GM23338 (cell line): ENCODE measurements around the gene SLC25A12. TPM values are rescaled to one million over a fixed set of nuclear protein-coding genes. Genes with fewer than 3 reads are reported as not detected.

ENCODE experiments used
- ATAC-seq: fragments of 200-7000 bp; cut with Tn5 transposase; 3 replicates; pipeline ENCODE4 v1.9.1; 2020
- DNase-seq: peaks from one replicate; pipeline ENCODE4 v3.0.0-alpha.2; 2015; ENCODE audit warnings: low spot score
- H2AFZ ChIP-seq: fragments of 200-600 bp; sonication (generic); 2 replicates; pipeline ENCODE4 v1.8.0; 2016; ENCODE audit warnings: antibody characterized with exemption, mild to moderate bottlenecking, moderate library complexity
- H3F3A ChIP-seq: fragments of 200-600 bp; sonication (generic); replicated peaks from 2 replicates; pipeline ENCODE4 v1.8.0; 2017; ENCODE audit warnings: antibody characterized with exemption, mixed run types, low read depth
- H3K27ac ChIP-seq: fragments of 200-600 bp; sonication (generic); 2 replicates; pipeline ENCODE4 v1.6.1; 2016; ENCODE audit warnings: low read depth
- H3K27me3 ChIP-seq: fragments of 200-600 bp; sonication (generic); 2 replicates; pipeline ENCODE4 v1.8.0; 2016; ENCODE audit warnings: mild to moderate bottlenecking, mixed run types, moderate library complexity; ENCODE audit not compliant: insufficient read depth
- H3K36me3 ChIP-seq: fragments of 200-600 bp; sonication (generic); 2 replicates; pipeline ENCODE4 v1.8.0; 2016; ENCODE audit warnings: mild to moderate bottlenecking; ENCODE audit not compliant: insufficient read depth
- H3K4me1 ChIP-seq: fragments of 200-600 bp; sonication (generic); 2 replicates; pipeline ENCODE4 v1.8.0; 2016; ENCODE audit warnings: mild to moderate bottlenecking, moderate library complexity; ENCODE audit not compliant: insufficient read depth
- H3K4me2 ChIP-seq: fragments of 200-600 bp; sonication (generic); 2 replicates; pipeline ENCODE4 v1.7.1; 2017; ENCODE audit warnings: mixed run types
- H3K4me3 ChIP-seq: fragments of 200-600 bp; sonication (generic); 2 replicates; pipeline ENCODE4 v1.6.1; 2016; ENCODE audit warnings: mixed run types
- H3K79me2 ChIP-seq: fragments of 200-600 bp; sonication (generic); replicated peaks from 2 replicates; pipeline ENCODE4 v1.8.0; 2017; ENCODE audit warnings: mild to moderate bottlenecking; ENCODE audit not compliant: insufficient read depth
- H3K9me2 ChIP-seq: fragments of 200-600 bp; sonication (generic); 2 replicates; pipeline ENCODE4 v1.8.0; 2017; ENCODE audit not compliant: insufficient read depth
- H4K20me1 ChIP-seq: fragments of 200-600 bp; sonication (generic); replicated peaks from 2 replicates; pipeline ENCODE4 v1.8.0; 2017; ENCODE audit warnings: mild to moderate bottlenecking; ENCODE audit not compliant: insufficient read depth
- H3K27ac Mint-ChIP-seq: 2 replicates; pipeline ENCODE4 v1.8.0; 2020; ENCODE audit warnings: inconsistent platforms, mild to moderate bottlenecking, moderate library complexity, mixed read lengths
- H3K27me3 Mint-ChIP-seq: 3 replicates; pipeline ENCODE4 v1.8.0; 2022; ENCODE audit warnings: low read depth, mild to moderate bottlenecking, moderate library complexity, mixed read lengths, inconsistent platforms; ENCODE audit not compliant: insufficient read depth, poor library complexity
- H3K36me3 Mint-ChIP-seq: 3 replicates; pipeline ENCODE4 v1.8.0; 2021; ENCODE audit warnings: low read depth, mild to moderate bottlenecking, inconsistent platforms, moderate library complexity, mixed read lengths
- H3K4me1 Mint-ChIP-seq: 3 replicates; pipeline ENCODE4 v1.8.0; 2020; ENCODE audit warnings: mild to moderate bottlenecking, inconsistent platforms, mixed read lengths
- H3K4me3 Mint-ChIP-seq: 3 replicates; pipeline ENCODE4 v1.8.0; 2021; ENCODE audit warnings: moderate library complexity, mild to moderate bottlenecking, inconsistent platforms, mixed read lengths
- H3K9me3 Mint-ChIP-seq: 3 replicates; pipeline ENCODE4 v1.8.0; 2020; ENCODE audit warnings: moderate library complexity, mild to moderate bottlenecking, inconsistent platforms, mixed read lengths
- CTCF ChIP-seq, 2 experiments: fragments of 200-600 bp in 1 of 2; sonication (generic) in 1 of 2; conservative IDR thresholded peaks; 2 replicates each; pipeline versions ENCODE4 v1.5.1 to v1.6.1; 2016 to 2017; ENCODE audit warnings: antibody characterized with exemption in 2 of 2, low read depth in 2 of 2, mild to moderate bottlenecking in 2 of 2, moderate library complexity in 1 of 2
- EZH2 ChIP-seq: fragments of 200-600 bp; sonication (generic); IDR thresholded peaks from one replicate; pipeline ENCODE4 v1.8.0; 2017; ENCODE audit warnings: antibody characterized with exemption, mild to moderate bottlenecking, low read depth; ENCODE audit not compliant: unreplicated experiment
- NANOG ChIP-seq: IDR thresholded peaks from 2 replicates; pipeline ENCODE4 v1.6.1; 2016; ENCODE audit warnings: antibody characterized with exemption, borderline replicate concordance
- ZNF462 ChIP-seq: fragments of 250-450 bp; sonication (Bioruptor Pico); IDR thresholded peaks from 2 replicates; pipeline ENCODE4 v1.5.0; 2020; ENCODE audit warnings: mild to moderate bottlenecking, moderate library complexity
- polyA plus RNA-seq: library from polyadenylated mRNA; unstranded; fragments of >200 nt; fragmentation: Nextera tagmentation; extraction: Ambion mirVana; gene quantifications from 2 replicates; pipeline ENCODE4 v1.2.1, GENCODE V29; 2016
- total RNA-seq: library from RNA; depleted of rRNA; stranded (reverse); fragments of >200 nt; shearing (Covaris generic); gene quantifications from 2 replicates; pipeline ENCODE4 v1.2.3, GENCODE V29; 2014

The SLC25A12 gene
- total and polyA plus RNA-seq, 2 experiments from 2014 or later = 4.8 to 14.8 TPM

GRCh38 chr2:171880774-171881173 is 13.3 kb downstream of the SLC25A12 start (continued):
- no peak for TF ChIP-seq ZNF462 (CRISPR knock-in tag)
- no peak for TF ChIP-seq CTCF (conservative IDR thresholded peaks at IDR 0.05; ENCODE audit: low read depth in 2 of 2)
- TF ChIP-seq EZH2 = no peak

- H3K27me3 ChIP-seq = no peaks in the 10 kb centered on the region
- H3K36me3 ChIP-seq = no peaks in the 10 kb centered on the region
- no peak for DNase-seq
- no peak overlapping the region for H3K4me2 ChIP-seq
- H3K27ac ChIP-seq = no peak overlapping the region
- no peaks in the 10 kb centered on the region for H3K9me2 ChIP-seq
- no peak overlapping the region for H3K4me3 ChIP-seq
- Mint-ChIP-seq H3K27me3 (no peaks in the 10 kb centered on the region), H3K4me1 (peaks cover 4% of the 10 kb centered on the region; the same call in 2 of the 3 replicates), H3K36me3 (peaks cover 7% of the 10 kb centered on the region; the same call in 2 of the 3 replicates), H3K9me3 (no peaks in the 10 kb centered on the region), H3K27ac (no peak overlapping the region), H3K4me3 (no peak overlapping the region)
- no peaks in the 10 kb centered on the region for H4K20me1 ChIP-seq
- H2AFZ ChIP-seq = no peak overlapping the region
- H3K79me2 ChIP-seq = no peaks in the 10 kb centered on the region
- H3K4me1 ChIP-seq = no peaks in the 10 kb centered on the region
- ATAC-seq = no peak
- H3F3A ChIP-seq = no peaks in the 10 kb centered on the region
- no peak for TF ChIP-seq CTCF (conservative IDR thresholded peaks at IDR 0.05; ENCODE audit: low read depth in 2 of 2)
- no peak for TF ChIP-seq NANOG
- TF ChIP-seq ZNF462 (CRISPR knock-in tag) = no peak
Measured at GRCh38 chr2:171879865-171880264, 14.2 kb downstream of the SLC25A12 start.
